Embryonic facial prominence (tissue), 1 donor: ENCODE results near the gene BEGAIN.

Source experiments
- DNase-seq: peaks from one replicate; pipeline ENCODE4 v3.0.0-alpha.2; 2016; ENCODE audit errors: extremely low spot score

The BEGAIN gene

GRCh38 chr14:100616854-100617409, 29.7 kb upstream of the BEGAIN start:
- no peak for DNase-seq

DNA sequence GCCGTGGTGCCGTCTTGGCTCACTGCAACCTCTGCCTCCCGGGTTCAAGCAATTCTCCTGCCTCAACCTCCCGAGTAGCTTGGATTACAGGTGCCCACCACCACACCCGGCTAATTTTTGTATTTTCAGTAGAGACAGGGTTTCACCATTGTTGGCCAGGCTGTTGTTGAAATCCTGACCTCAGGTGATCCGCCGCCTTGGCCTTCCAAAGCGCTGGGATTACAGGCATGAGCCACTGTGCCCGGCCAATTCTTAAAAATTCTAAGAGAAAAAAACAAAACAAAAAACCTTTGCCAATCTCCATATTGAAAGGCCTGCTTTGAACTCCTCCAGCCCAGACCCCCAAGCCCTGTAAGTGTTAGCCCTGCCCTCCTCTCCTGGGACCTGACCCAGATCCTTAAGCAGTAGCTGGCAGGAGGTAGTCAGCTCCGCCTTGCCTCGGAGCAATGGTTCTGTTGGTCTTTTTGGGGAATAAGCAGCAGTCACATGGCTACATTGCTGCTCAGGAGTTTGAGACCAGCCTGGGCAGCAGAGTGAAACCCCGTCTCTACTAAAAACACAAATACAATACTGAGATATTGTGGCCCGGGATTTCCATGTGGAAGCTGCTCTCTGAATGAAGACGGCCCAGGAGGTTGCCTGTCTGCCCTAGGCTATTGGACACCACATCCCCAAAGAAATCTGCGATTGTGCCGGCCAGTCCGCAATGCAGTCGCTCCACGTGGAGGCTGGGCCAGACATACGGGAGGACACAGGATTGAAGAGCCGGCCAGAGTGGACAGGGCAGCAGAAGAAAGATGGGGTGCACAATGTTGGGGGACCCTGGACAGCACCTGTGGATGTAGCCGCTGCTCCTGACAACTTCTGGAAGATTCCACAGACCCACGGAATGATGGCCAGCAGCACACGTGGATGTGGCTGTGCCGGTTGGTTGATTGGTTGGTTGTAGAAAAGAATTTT, 28.8 kb upstream of the BEGAIN start:
- no peak for DNase-seq

DNA sequence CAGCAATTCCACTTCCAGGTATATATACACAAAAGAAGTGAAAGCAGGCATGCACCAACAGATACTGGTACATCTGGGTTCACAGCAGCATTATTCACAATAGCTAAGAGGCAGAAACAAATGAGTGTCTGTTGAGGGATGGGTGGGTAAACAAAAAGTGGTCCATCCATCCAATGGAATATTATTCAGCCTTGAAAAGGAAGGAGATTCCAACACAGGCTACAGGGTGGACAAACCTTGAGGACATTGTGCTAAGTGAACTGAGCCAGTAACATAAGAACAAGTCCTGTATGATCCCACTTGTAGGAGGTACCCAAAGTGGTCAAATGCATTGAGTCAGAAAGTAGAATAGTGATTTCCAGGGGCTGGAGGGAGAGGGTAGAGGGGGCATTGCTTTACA, 27.6 kb upstream of the BEGAIN start:
- no peak for DNase-seq

- no peak for DNase-seq
Measured at GRCh38 chr14:100612986-100613385, 25.8 kb upstream of the BEGAIN start.

DNA sequence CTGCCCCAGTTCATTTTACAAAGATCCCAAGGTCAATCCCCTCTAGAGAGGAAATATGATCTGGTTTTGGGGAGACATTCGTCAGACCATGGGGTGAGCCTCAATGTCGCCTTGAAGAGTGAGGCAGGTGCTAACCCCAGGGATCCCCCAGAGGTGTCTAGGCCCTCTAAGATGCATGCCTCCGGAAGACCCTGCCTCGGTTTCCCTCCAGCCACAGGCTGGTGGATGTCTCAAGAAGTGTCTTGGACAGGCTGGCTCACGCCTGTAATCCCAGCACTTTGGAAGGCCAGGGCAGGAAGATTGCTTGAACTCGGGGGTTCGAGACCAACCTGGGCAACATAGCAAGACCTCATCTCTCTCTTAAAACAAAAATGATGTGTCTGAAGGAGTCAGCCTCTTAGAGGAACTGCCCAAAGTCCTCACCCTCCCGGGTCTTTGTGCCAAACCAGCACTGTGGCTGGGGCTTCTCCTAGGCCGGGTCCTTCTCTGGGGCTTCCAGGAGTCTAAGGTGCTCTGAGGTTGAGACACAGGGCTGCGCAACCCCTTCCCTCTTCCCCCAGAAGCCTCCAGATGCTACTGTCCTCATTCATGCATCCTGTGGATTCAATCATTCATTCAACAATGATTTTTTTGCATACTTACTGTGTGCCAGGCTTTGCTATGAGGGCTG, 24.7 kb upstream of the BEGAIN start:
- DNase-seq: no peak

GRCh38 chr14:100610511-100611217, 23.4 kb upstream of the BEGAIN start:
- DNase-seq: no peak

DNA sequence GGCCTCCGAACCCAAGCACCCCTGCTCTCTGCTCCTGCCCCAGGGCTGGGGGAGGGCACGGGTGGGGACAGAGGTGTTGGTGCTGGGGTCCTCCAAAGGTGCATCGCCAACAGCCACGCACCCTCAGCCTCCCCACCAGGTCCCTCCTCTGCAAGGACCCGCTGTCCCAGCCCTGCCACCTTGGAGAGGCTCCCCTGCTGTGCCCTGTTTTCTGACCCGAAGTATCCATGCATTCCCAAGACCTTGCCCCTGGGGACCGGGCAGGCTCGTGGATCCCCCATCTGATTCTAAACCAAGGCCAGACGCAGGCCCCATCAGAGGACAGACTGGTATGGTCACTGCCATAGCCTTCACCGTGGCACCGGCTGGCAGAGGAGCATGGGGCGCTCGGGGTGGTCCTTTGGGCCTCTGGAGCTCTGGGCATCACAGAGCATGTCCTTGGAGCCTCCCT, 22.7 kb upstream of the BEGAIN start:
- no peak for DNase-seq

- DNase-seq: no peak
Measured at GRCh38 chr14:100609331-100609870, 22.2 kb upstream of the BEGAIN start.

DNA sequence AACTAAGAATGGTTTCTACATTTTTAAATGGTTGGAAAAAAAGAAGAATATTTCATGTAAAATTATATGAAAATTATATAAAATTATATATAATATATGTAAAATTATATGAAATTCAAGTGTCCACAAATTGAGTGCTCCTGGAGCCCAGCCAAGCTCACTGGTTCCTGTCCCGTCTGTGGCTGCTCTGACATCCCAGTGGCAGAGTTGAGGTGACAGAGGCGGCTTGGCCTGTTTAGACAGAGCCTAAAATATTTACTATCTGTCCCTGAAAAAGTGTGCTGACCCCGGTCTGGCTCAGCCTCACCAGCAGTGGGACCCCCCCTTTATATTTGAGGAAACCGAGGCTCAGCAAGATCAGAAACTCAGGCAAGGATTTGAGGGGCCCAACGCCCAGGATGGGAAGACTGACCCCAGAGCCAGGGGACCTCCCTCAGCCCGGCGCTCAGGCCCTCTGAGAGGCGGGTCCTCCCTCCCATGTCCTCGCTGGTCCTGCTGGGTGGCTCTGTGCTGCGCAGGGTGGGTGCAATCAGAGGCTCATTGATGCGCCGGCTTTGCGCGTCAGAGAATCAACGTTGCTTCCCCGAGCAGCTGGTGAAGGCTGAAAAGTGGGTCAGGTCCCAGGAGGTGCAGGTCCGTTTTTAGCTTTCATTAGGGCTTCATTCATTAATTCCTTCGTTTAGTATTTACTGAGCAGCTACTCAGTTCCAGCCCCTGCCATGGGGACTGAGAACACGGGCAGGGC, 21.5 kb upstream of the BEGAIN start:
- no peak for DNase-seq

- DNase-seq: no peak
Measured at GRCh38 chr14:100608064-100608463, 20.8 kb upstream of the BEGAIN start.

GRCh38 chr14:100607611-100607956, 20.4 kb upstream of the BEGAIN start:
- no peak for DNase-seq

- no peak for DNase-seq
Measured at GRCh38 chr14:100606687-100607610, 19.7 kb upstream of the BEGAIN start.

DNA sequence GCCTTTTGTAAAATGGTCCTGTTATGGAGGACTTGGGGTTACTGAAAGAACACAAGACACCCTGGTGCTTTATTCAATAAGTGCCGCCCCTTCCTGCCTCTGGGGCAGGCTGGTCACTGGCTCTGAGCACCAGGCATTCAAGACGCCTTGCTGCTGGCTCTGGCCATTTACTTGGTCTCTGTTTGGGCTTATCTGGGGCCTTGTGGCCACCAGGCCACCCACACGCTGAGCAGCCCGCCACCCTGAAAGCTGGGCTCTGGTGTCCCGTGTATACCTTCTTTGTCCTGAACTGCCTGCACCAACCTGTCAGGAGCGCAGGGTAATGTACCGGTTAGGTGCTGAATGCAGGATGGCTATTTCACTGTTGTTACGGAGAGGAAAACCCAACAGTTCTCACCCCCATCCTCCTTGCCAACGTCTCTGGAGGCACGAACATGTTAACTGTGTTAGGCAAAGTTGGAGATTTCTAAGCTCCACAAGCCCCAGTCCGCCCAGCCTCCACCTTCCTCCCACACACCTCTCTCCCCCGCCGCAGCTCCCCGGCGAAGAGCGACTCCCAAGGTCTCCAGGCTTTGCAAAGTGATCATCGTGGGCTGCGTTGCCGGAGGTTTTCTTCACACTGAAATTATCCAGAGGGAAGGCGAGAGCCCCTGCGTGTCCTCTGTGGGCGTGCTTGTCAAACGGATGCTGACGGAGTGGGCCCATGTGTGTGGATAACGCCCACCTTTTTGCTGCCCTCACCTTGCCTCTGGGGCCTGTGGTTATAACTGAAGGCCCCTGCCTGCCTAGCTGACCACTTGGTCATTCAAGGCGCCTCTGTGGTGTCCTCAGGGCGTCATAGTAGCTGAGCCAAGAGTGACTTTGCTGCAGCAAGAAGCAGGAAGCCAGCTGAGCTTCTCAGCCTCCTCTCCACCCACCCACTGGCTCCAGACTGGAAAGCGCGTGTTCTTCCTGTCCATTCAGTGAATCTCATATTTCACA, 18.8 kb upstream of the BEGAIN start:
- DNase-seq: no peak

DNA sequence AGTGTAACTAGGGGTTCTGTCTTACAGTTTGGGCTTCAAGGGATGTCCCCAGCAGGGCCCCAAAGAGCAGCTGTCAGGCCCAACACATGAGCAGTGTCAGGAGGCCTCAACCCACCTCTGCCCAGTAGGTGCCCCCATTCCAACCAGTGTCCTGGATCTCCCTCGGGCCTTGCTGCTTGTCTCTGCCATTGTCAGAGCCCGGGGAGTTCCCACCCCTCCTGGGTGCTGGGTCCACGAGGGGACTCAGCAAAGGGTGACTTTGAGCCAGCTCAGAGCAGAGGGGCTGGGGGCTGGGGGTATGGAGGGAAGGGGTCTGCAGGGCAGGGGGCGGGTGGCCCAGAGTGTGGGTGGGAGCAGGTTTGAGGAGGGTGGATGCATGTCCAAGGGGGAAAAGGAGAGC, 18.0 kb upstream of the BEGAIN start:
- no peak for DNase-seq

DNA sequence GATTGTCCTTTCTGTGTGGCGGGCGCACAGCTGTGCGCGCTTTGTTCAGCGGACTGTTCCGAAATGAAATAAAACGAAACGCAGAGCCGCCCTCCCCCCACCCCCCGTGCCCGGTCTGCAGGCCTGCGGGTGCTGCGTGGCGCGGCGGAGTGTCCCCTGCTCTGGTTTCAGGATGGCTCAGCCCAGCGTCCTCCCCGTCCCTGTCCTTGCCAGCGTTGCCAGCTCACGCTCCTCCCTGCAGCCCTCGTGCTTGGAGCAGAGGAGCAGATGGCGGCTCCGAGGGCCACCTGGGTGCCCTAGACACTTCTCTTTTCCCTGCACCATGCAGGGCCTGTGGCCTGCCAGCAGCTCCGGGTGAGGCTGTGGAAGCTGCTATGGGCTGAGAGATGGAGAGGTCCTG, 17.5 kb upstream of the BEGAIN start:
- no peak for DNase-seq

GRCh38 chr14:100604121-100604501, 16.9 kb upstream of the BEGAIN start:
- DNase-seq: no peak

- no peak for DNase-seq
Measured at GRCh38 chr14:100603341-100604120, 16.3 kb upstream of the BEGAIN start.

DNA sequence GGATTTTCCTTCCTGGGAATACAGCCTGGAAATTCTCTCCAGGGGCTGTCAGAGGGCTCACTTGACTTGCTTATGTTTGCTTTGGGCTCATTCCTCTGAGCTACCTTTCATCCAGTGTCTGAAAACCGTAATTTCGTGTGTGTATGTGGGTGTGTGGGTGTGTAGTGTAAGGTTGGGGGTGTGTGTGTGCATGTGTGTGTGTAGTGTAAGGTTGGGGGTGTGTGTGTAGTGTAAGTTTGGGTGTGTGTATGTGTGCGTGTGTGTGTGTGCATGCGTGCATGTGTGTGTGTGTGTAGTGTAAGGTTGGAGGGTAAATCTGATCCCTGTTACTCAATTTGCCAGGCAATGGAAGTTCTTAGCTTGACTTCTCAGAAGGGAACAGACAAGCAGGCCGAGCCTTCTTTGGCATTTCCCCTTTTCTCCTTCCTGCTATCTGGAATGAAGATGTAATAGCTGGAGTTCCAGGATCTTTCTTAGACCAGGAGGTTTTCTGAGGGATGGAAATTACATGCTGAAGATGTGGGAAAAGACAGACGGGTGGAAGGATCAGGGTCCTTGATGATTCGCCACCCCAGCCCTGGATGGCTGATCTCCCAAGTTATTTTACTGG, 15.5 kb upstream of the BEGAIN start:
- no peak for DNase-seq
